ENCODE measurements around the gene DEFB131A. TPM values are rescaled to one million over a fixed set of nuclear protein-coding genes. Genes with fewer than 3 reads are reported as not detected.
"Not testable (repeated sequence)": the region's sequence is repeated elsewhere in the genome, so short reads cannot be mapped to it uniquely, and the experiment has no call there.

The DEFB131A gene
- total RNA-seq, 4 donors from 2014 or later, result not detected

GRCh38 chr4:9495443-9495842 lies 51.2 kb downstream of the DEFB131A start:
- WGBS, result 0% methylated on average over 3 of the region's 12 CpGs
- peaks cover 0 to 55% (median 10%) of the 10 kb centered on the region in 4 donors for H3K27me3 ChIP-seq

GRCh38 chr4:9497575-9498467 lies 53.6 kb downstream of the DEFB131A start:
- H3K27ac ChIP-seq (replicated peaks in 1 of 4); H3K4me3 ChIP-seq; intact Hi-C loops (cut with DNase I); H3K9me3 ChIP-seq; DNase-seq (ENCODE audit: extremely low spot score); H3K36me3 ChIP-seq: not testable (repeated sequence)
- H3K4me1 ChIP-seq, result peaks cover 0 to 13% (median 8%) of the 10 kb centered on the region in 4 donors
- 2% methylated on average over 11 of the region's 86 CpGs for WGBS
- H3K27me3 ChIP-seq, result peaks cover 0 to 50% (median 10%) of the 10 kb centered on the region in 4 donors

More at GRCh38 chr4:9495443-9495842, 51.2 kb downstream of the DEFB131A start:
- H3K4me3 ChIP-seq; DNase-seq (ENCODE audit: extremely low spot score); H3K9me3 ChIP-seq; intact Hi-C loops (cut with DNase I); H3K27ac ChIP-seq (replicated peaks in 1 of 4); H3K36me3 ChIP-seq: not testable (repeated sequence)
- H3K4me1 ChIP-seq, result peaks cover 0 to 13% (median 8%) of the 10 kb centered on the region in 4 donors
- peak in 1 of 3 experiments; percentile 18 for TF ChIP-seq CTCF (IDR thresholded peaks at IDR 0.05)

GRCh38 chr4:9498468-9499040 lies 54.3 kb downstream of the DEFB131A start:
- intact Hi-C loops (cut with DNase I); DNase-seq (ENCODE audit: extremely low spot score); H3K36me3 ChIP-seq; H3K27ac ChIP-seq (replicated peaks in 1 of 4); H3K4me3 ChIP-seq; H3K9me3 ChIP-seq: not testable (repeated sequence)
- peaks cover 0 to 46% (median 9%) of the 10 kb centered on the region in 4 donors for H3K27me3 ChIP-seq
- peaks cover 0 to 13% (median 8%) of the 10 kb centered on the region in 4 donors for H3K4me1 ChIP-seq
- WGBS, result no CpG with 5 or more reads among the region's 33 CpGs

GRCh38 chr4:9499974-9500487 lies 55.8 kb downstream of the DEFB131A start:
- 89% methylated on average over 15 of the region's 16 CpGs for WGBS
- H3K27ac ChIP-seq (replicated peaks in 1 of 4); H3K4me3 ChIP-seq; H3K36me3 ChIP-seq; H3K9me3 ChIP-seq; intact Hi-C loops (cut with DNase I); DNase-seq (ENCODE audit: extremely low spot score): not testable (repeated sequence)
- Histone ChIP-seq H3K27me3 (peaks cover 0 to 38% (median 8%) of the 10 kb centered on the region in 4 donors), H3K4me1 (peaks cover 0 to 13% (median 8%) of the 10 kb centered on the region in 4 donors)

Small RNA genes lying within 50 kb of the gene (small RNA-seq; reads per million reads assigned to genes)
- 0 reads per million in 3 donors for gene RNA5SP153

Other genes with a start within 250 kb of the DEFB131A start
- gene USP17L10, start 233.8 kb upstream of the DEFB131A start, total RNA-seq, result not detected
- not detected for gene USP17L11, start 229.0 kb upstream of the DEFB131A start, total RNA-seq
- not detected for gene USP17L12, start 224.3 kb upstream of the DEFB131A start, total RNA-seq
- not detected for gene USP17L13, start 219.5 kb upstream of the DEFB131A start, total RNA-seq
- gene USP17L15, start 210.0 kb upstream of the DEFB131A start, total RNA-seq, result not detected
- gene USP17L17, start 200.5 kb upstream of the DEFB131A start, total RNA-seq, result not detected
- gene USP17L18, start 195.8 kb upstream of the DEFB131A start, total RNA-seq, result not detected
- not detected for gene USP17L19, start 191.0 kb upstream of the DEFB131A start, total RNA-seq
- not detected for gene USP17L20, start 186.3 kb upstream of the DEFB131A start, total RNA-seq
- gene USP17L21, start 181.5 kb upstream of the DEFB131A start, total RNA-seq, result not detected
- gene USP17L22, start 176.8 kb upstream of the DEFB131A start, total RNA-seq, result not detected
- gene USP17L24, start 119.2 kb upstream of the DEFB131A start, total RNA-seq, result not detected
- not detected for gene USP17L25, start 114.5 kb upstream of the DEFB131A start, total RNA-seq
- gene USP17L26, start 109.8 kb upstream of the DEFB131A start, total RNA-seq, result not detected
- gene USP17L5, start 105.0 kb upstream of the DEFB131A start, total RNA-seq, result not detected
- gene USP17L27, start 100.3 kb upstream of the DEFB131A start, total RNA-seq, result not detected
- not detected for gene USP17L28, start 95.5 kb upstream of the DEFB131A start, total RNA-seq
- gene USP17L29, start 90.8 kb upstream of the DEFB131A start, total RNA-seq, result not detected
- not detected for gene USP17L30, start 81.3 kb upstream of the DEFB131A start, total RNA-seq

Data from esophagus muscularis mucosa (tissue), 4 donors.